ENCODE results near the gene SPTAN1. TPM values are rescaled to one million over a fixed set of nuclear protein-coding genes. Genes with fewer than 3 reads are reported as not detected.

The SPTAN1 gene
- total RNA-seq, 2 experiments from 2014 or later: 355 to 358 TPM

GRCh38 chr9:128619779-128620178, 67.4 kb downstream of the SPTAN1 start:
- no peak overlapping the region for H3K27ac Mint-ChIP-seq
- ATAC-seq (ENCODE audit: low read depth) (no peak), DNase-seq (no peak)
- H3K27me3 Mint-ChIP-seq: no peaks in the 10 kb centered on the region
- no peaks in the 10 kb centered on the region for H3K4me1 Mint-ChIP-seq
- H3K9me3 Mint-ChIP-seq: no peaks in the 10 kb centered on the region
- POLR2A ChIA-PET: no interaction called here
- H3K4me3 Mint-ChIP-seq: no peak overlapping the region
- H3K36me3 Mint-ChIP-seq: peaks cover 33% of the 10 kb centered on the region

GRCh38 chr9:128621730-128622455, 69.5 kb downstream of the SPTAN1 start:
- no peak for ATAC-seq (ENCODE audit: low read depth)
- Mint-ChIP-seq H3K27me3 (no peaks in the 10 kb centered on the region), H3K36me3 (peaks cover 36% of the 10 kb centered on the region), H3K9me3 (no peaks in the 10 kb centered on the region), H3K27ac (no peak overlapping the region), H3K4me1 (no peaks in the 10 kb centered on the region), H3K4me3 (no peak overlapping the region)
- POLR2A ChIA-PET: no interaction called here
- no peak for DNase-seq

- Mint-ChIP-seq H3K4me3 (no peak overlapping the region), H3K27ac (no peak overlapping the region), H3K9me3 (no peaks in the 10 kb centered on the region), H3K36me3 (peaks cover 31% of the 10 kb centered on the region), H3K27me3 (no peaks in the 10 kb centered on the region), H3K4me1 (no peaks in the 10 kb centered on the region)
- DNase-seq: no peak
- no peak for ATAC-seq (ENCODE audit: low read depth)
- POLR2A ChIA-PET: interaction anchor here (0.6 kb wide), 1 partner anchor 312 kb away, joined by 3 read pairs; no protein-coding TSS in a partner anchor
Observed at GRCh38 chr9:128624566-128624965, 72.2 kb downstream of the SPTAN1 start.

GRCh38 chr9:128625391-128626146, 73.2 kb downstream of the SPTAN1 start:
- POLR2A ChIA-PET: no interaction called here
- Mint-ChIP-seq H3K9me3 (no peaks in the 10 kb centered on the region), H3K27ac (no peak overlapping the region), H3K36me3 (peaks cover 25% of the 10 kb centered on the region), H3K4me1 (no peaks in the 10 kb centered on the region), H3K27me3 (no peaks in the 10 kb centered on the region), H3K4me3 (no peak overlapping the region)
- ATAC-seq (ENCODE audit: low read depth) (no peak), DNase-seq (no peak)

GRCh38 chr9:128626181-128626580, 73.8 kb downstream of the SPTAN1 start:
- Mint-ChIP-seq H3K36me3 (peaks cover 21% of the 10 kb centered on the region), H3K27me3 (no peaks in the 10 kb centered on the region), H3K9me3 (no peaks in the 10 kb centered on the region), H3K4me1 (no peaks in the 10 kb centered on the region), H3K4me3 (no peak overlapping the region), H3K27ac (no peak overlapping the region)
- ATAC-seq (ENCODE audit: low read depth) (no peak), DNase-seq (no peak)
- POLR2A ChIA-PET: no interaction called here

GRCh38 chr9:128627127-128627715, 74.8 kb downstream of the SPTAN1 start:
- ATAC-seq (ENCODE audit: low read depth): no peak
- no peak overlapping the region for H3K27ac Mint-ChIP-seq
- POLR2A ChIA-PET: no interaction called here
- H3K36me3 Mint-ChIP-seq: peaks cover 14% of the 10 kb centered on the region
- no peaks in the 10 kb centered on the region for H3K27me3 Mint-ChIP-seq
- no peak for DNase-seq
- no peaks in the 10 kb centered on the region for H3K4me1 Mint-ChIP-seq
- H3K4me3 Mint-ChIP-seq: no peak overlapping the region
- H3K9me3 Mint-ChIP-seq: no peaks in the 10 kb centered on the region

- DNase-seq (no peak), ATAC-seq (ENCODE audit: low read depth) (no peak)
- POLR2A ChIA-PET: no interaction called here
- Mint-ChIP-seq H3K36me3 (peaks cover 15% of the 10 kb centered on the region), H3K4me1 (no peaks in the 10 kb centered on the region), H3K9me3 (no peaks in the 10 kb centered on the region), H3K4me3 (no peak overlapping the region), H3K27ac (no peak overlapping the region), H3K27me3 (no peaks in the 10 kb centered on the region)
Observed at GRCh38 chr9:128627906-128628305, 75.5 kb downstream of the SPTAN1 start.

GRCh38 chr9:128628471-128629048, 76.2 kb downstream of the SPTAN1 start:
- no peaks in the 10 kb centered on the region for H3K27me3 Mint-ChIP-seq
- H3K36me3 Mint-ChIP-seq: peaks cover 18% of the 10 kb centered on the region
- H3K4me3 Mint-ChIP-seq: no peak overlapping the region
- H3K27ac Mint-ChIP-seq: no peak overlapping the region
- DNase-seq (no peak), ATAC-seq (ENCODE audit: low read depth) (no peak)
- no peaks in the 10 kb centered on the region for H3K4me1 Mint-ChIP-seq
- POLR2A ChIA-PET: no interaction called here
- H3K9me3 Mint-ChIP-seq: no peaks in the 10 kb centered on the region

- H3K9me3 Mint-ChIP-seq: no peaks in the 10 kb centered on the region
- H3K27ac Mint-ChIP-seq: no peak overlapping the region
- POLR2A ChIA-PET: no interaction called here
- no peak for ATAC-seq (ENCODE audit: low read depth)
- H3K4me1 Mint-ChIP-seq: no peaks in the 10 kb centered on the region
- peaks cover 18% of the 10 kb centered on the region for H3K36me3 Mint-ChIP-seq
- no peak for DNase-seq
- no peak overlapping the region for H3K4me3 Mint-ChIP-seq
- H3K27me3 Mint-ChIP-seq: no peaks in the 10 kb centered on the region
Observed at GRCh38 chr9:128629136-128629535, 76.7 kb downstream of the SPTAN1 start.

- no peaks in the 10 kb centered on the region for H3K9me3 Mint-ChIP-seq
- DNase-seq (no peak), ATAC-seq (ENCODE audit: low read depth) (no peak)
- H3K36me3 Mint-ChIP-seq: peaks cover 15% of the 10 kb centered on the region
- no peak overlapping the region for H3K27ac Mint-ChIP-seq
- no peaks in the 10 kb centered on the region for H3K27me3 Mint-ChIP-seq
- no peaks in the 10 kb centered on the region for H3K4me1 Mint-ChIP-seq
- no peak overlapping the region for H3K4me3 Mint-ChIP-seq
- POLR2A ChIA-PET: no interaction called here
Observed at GRCh38 chr9:128629852-128630545, 77.6 kb downstream of the SPTAN1 start.

- H3K4me1 Mint-ChIP-seq: no peaks in the 10 kb centered on the region
- DNase-seq: no peak
- H3K4me3 Mint-ChIP-seq: no peak overlapping the region
- H3K27ac Mint-ChIP-seq: no peak overlapping the region
- H3K9me3 Mint-ChIP-seq: no peaks in the 10 kb centered on the region
- H3K36me3 Mint-ChIP-seq: peaks cover 10% of the 10 kb centered on the region
- H3K27me3 Mint-ChIP-seq: no peaks in the 10 kb centered on the region
- POLR2A ChIA-PET: interaction anchor here (1.4 kb wide), 1 partner anchor 356 kb away, joined by 3 read pairs; the partner anchor contains the start of genes GOLGA2 and SWI5
- no peak for ATAC-seq (ENCODE audit: low read depth)
Observed at GRCh38 chr9:128631636-128632035, 79.2 kb downstream of the SPTAN1 start.

GRCh38 chr9:128632066-128632465, 79.7 kb downstream of the SPTAN1 start:
- DNase-seq (no peak), ATAC-seq (ENCODE audit: low read depth) (no peak)
- H3K4me1 Mint-ChIP-seq: no peaks in the 10 kb centered on the region
- H3K9me3 Mint-ChIP-seq: no peaks in the 10 kb centered on the region
- peaks cover 10% of the 10 kb centered on the region for H3K36me3 Mint-ChIP-seq
- POLR2A ChIA-PET: interaction anchor here (1.4 kb wide), 1 partner anchor 356 kb away, joined by 3 read pairs; the partner anchor contains the start of genes GOLGA2 and SWI5
- no peak overlapping the region for H3K4me3 Mint-ChIP-seq
- no peaks in the 10 kb centered on the region for H3K27me3 Mint-ChIP-seq
- no peak overlapping the region for H3K27ac Mint-ChIP-seq

GRCh38 chr9:128632486-128632885, 80.1 kb downstream of the SPTAN1 start:
- no peaks in the 10 kb centered on the region for H3K27me3 Mint-ChIP-seq
- POLR2A ChIA-PET: interaction anchor here (1.4 kb wide), 2 partner anchors 52 to 356 kb away, joined by 3 read pairs; partner anchors contain the start of genes GOLGA2 and SWI5
- no peak overlapping the region for H3K27ac Mint-ChIP-seq
- no peak for DNase-seq
- H3K4me1 Mint-ChIP-seq: no peaks in the 10 kb centered on the region
- no peak for ATAC-seq (ENCODE audit: low read depth)
- H3K9me3 Mint-ChIP-seq: no peaks in the 10 kb centered on the region
- H3K36me3 Mint-ChIP-seq: peaks cover 10% of the 10 kb centered on the region
- no peak overlapping the region for H3K4me3 Mint-ChIP-seq
